ENCODE results near the gene ZBP1. TPM values are rescaled to one million over a fixed set of nuclear protein-coding genes. Genes with fewer than 3 reads are reported as not detected.

The ZBP1 gene
- total RNA-seq, 1 donor from 2014 or later, result not detected

DNA sequence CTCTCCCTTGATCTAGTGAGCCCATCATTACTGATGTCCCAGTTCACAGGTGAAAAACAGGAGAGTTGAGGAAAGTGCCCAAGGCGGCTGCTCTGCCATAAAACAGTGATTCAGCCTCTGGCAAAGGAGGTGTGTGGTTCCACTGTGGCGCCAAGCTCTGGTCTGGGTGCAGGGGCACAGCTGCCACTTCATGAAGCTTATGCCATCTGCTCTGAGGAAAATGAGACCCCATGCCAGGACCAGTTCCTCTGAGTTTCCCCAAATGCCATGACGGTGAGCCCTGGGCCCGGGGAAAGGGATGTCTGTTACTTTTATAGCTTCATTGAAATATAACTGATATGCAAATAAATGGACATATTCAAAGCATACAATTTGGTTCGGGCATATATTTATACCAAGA lies 33.7 kb upstream of the ZBP1 start:
- H3K4me3 ChIP-seq (ENCODE audit: low read depth, low read length), result no peak overlapping the region
- no peak for DNase-seq (ENCODE audit: low read depth)
- TF ChIP-seq, protein P1, sequence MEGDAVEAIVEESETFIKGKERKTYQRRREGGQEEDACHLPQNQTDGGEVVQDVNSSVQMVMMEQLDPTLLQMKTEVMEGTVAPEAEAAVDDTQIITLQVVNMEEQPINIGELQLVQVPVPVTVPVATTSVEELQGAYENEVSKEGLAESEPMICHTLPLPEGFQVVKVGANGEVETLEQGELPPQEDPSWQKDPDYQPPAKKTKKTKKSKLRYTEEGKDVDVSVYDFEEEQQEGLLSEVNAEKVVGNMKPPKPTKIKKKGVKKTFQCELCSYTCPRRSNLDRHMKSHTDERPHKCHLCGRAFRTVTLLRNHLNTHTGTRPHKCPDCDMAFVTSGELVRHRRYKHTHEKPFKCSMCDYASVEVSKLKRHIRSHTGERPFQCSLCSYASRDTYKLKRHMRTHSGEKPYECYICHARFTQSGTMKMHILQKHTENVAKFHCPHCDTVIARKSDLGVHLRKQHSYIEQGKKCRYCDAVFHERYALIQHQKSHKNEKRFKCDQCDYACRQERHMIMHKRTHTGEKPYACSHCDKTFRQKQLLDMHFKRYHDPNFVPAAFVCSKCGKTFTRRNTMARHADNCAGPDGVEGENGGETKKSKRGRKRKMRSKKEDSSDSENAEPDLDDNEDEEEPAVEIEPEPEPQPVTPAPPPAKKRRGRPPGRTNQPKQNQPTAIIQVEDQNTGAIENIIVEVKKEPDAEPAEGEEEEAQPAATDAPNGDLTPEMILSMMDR (conservative IDR thresholded peaks at IDR 0.05; ENCODE audit: low read depth, low read length), result no peak

DNA sequence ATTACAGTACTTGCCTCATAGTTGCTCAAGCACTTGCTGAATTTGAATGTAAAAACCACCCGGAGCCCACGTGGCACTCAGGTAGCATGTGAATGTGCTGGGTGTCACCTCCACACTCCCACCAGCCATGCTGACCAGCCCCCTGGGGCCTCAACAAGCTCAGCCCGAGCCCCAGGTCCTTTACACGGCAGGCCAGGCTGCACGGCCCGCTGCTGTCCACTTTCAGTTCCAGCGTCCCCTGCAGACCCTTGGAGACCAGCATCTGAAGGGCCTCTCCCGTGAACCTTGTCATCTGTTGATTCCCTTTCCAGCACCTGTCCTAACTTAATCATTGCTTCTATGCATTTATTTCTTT lies 33.3 kb upstream of the ZBP1 start:
- TF ChIP-seq, protein P1 (conservative IDR thresholded peaks at IDR 0.05; ENCODE audit: low read depth, low read length), result no peak
- no peak for DNase-seq (ENCODE audit: low read depth)
- H3K4me3 ChIP-seq (ENCODE audit: low read depth, low read length), result no peak overlapping the region

DNA sequence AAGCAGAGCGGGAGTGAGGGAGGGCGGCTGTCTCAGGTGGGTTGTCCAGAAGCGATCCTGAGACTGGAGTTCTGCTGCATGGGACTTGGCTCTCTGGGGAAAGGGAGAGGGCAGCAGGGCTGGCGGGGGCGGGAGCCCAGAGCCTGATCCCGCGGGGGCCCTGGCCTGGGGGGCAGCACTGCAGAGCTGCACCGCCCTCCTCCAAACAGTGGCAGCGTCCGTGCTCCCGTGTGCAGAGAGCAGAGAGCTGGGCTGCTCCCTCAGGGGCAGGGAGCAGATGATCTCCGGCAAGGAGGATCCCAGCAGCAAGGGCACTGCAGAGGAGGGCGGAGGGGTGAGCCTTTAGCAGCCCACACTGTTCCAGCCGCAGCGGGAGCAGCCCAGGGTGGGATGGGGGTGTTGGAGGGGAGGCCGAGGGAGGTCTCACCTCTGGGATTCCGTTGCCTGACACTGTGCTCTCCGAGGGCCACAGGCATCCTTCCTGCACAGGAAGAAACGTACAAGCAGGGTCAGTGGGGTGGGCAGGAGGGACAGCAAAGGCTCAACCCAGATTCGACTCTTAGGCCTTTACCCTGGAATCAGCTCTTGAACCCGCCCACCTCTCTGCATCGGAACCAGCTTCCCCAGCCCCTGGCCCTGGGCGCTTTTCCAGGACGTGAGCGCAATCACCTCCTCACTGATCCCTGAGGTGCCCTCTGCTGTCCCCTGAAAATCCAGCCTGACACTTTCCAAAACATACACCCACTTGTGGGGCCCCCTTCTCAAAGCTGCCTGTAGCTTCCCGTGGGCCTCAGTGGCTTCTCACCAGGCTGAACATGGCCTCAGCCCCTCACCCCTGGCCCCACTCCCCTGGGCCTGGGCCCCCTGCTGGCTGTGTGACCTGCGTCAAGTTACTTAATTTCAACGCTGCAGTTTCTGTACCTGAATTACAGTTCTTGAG lies 32.6 kb upstream of the ZBP1 start:
- DNase-seq (ENCODE audit: low read depth), result no peak
- no peak overlapping the region for H3K4me3 ChIP-seq (ENCODE audit: low read depth, low read length)
- TF ChIP-seq, protein P1 (conservative IDR thresholded peaks at IDR 0.05; ENCODE audit: low read depth, low read length), result no peak

DNA sequence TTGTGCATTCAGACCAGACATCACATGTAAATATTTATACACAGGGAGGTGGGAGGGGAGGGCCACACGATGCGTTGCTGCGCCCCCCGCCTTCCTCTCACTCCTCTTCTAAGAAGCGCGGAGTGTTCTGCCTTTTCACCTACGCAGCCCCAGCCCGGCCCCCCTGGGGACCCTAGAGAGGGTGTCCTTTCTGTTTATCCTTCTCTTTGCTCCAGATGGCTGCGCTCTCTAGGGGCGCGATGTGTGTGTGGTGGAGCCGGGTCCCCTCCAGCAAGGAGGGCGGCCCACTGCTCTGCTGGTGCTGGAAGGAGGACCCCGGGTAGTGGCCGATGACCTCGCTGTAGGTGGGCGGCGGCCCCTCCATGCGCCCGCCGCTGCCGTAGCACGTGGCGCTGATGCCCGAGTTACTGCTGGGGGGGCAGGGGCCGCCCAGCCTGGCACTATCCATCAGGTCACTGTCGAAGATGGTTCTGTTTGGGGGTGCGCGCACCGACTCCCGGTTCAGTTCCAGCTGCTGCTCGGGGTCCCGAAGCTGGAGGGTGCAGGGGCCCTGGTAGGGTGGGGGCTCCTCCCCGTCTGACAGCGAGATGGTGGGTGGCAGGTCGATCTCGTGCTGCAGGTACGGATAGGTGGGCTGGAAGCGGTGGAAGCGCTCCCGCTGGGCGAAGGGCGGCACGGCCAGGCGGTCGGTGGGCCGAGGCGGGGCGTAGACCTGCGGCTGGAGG lies 31.8 kb upstream of the ZBP1 start:
- no peak overlapping the region for H3K4me3 ChIP-seq (ENCODE audit: low read depth, low read length)
- DNase-seq (ENCODE audit: low read depth), result no peak
- TF ChIP-seq, protein P1 (conservative IDR thresholded peaks at IDR 0.05; ENCODE audit: low read depth, low read length), result no peak

GRCh38 chr20:57650756-57651483 lies 30.7 kb upstream of the ZBP1 start:
- no peak overlapping the region for H3K4me3 ChIP-seq (ENCODE audit: low read depth, low read length)
- TF ChIP-seq, protein P1 (conservative IDR thresholded peaks at IDR 0.05; ENCODE audit: low read depth, low read length), result no peak
- no peak for DNase-seq (ENCODE audit: low read depth)

DNA sequence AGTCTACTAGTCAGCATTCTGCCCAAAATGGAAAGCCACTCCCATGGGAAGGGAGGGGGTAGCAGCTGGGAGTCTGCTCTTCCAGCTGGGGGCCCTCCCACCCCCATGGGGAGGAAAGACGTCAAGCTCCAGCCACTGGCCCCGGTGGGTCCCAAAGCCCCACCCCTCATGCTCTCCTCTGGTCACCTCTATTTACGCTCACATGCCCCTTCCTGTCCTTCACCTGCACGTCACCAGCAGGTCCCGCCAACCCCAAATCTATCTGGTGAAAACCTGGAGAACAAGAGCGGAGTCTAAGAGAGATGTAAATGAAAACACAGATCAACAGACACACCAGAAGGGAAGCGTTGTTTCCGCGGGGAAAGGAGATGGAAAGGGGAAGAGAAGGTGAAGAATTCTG lies 30.0 kb upstream of the ZBP1 start:
- TF ChIP-seq, protein P1 (conservative IDR thresholded peaks at IDR 0.05; ENCODE audit: low read depth, low read length), result no peak
- no peak for DNase-seq (ENCODE audit: low read depth)
- H3K4me3 ChIP-seq (ENCODE audit: low read depth, low read length), result no peak overlapping the region

Data from epithelial cell of proximal tubule (primary cell).